GM12874 (cell line): ENCODE measurements around the gene SERPINA3.

ENCODE experiments used
- CTCF ChIP-seq: IDR thresholded peaks from 2 replicates; pipeline ENCODE4 v1.5.1; 2011; ENCODE audit warnings: low read depth, mild to moderate bottlenecking, control low read depth, low read length, moderate library complexity; ENCODE audit not compliant: insufficient read depth

SERPINA3 gene

GRCh38 chr14:94602722-94603121 is 9.5 kb upstream of the SERPINA3 start:
- TF ChIP-seq CTCF, result no peak

- no peak for TF ChIP-seq CTCF
Measured at GRCh38 chr14:94605361-94605760, 6.8 kb upstream of the SERPINA3 start.

GRCh38 chr14:94611179-94611578 is 1.0 kb upstream of the SERPINA3 start:
- TF ChIP-seq CTCF, result no peak

DNA sequence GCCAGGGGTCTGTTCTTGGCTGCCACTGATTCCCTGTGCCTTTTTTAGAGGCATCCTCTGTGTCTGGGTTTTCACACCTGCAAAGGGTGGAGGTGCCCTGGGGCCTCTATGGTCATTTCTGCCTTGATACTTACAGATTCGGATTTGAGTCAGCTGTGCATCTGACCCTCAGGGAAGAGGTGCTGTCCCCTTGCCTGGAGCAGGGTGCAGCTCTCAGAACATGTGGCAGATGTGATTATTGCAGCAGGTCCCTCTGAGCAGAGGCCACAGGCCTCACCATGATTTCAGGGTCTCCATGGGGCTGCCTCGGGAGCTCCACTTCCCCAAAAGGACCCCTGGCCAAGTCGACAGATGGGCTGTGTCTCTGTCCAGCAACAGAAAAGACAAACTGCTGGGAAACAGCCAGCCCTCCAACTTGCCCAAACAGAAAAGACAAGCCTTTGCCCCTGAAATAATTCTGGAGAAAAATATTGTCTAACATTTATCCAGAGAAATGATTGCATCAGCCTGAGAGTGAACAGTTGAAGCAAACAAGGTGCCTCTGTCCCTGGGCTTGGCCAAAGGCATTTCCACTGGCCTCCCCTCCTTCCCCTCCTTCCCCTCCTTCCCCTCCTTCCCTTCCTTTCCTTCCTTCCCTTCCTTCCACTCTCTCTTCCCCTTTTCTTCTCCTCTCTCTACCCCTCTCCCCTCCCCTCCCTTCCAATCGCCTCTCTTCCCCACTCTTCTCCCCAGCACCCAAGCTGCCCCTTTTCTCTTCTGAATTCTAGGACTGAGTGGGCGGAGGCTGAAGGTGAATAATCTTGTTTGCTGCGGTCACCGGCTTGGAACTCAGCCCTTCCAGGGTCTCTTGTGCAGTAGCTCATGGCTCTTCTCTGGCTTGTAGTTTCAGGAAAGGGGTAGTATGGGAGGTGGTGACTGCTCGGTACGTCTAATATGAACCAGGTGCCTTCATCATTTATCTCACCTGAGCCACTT is 676 bp downstream of the SERPINA3 start:
- TF ChIP-seq CTCF, result no peak

DNA sequence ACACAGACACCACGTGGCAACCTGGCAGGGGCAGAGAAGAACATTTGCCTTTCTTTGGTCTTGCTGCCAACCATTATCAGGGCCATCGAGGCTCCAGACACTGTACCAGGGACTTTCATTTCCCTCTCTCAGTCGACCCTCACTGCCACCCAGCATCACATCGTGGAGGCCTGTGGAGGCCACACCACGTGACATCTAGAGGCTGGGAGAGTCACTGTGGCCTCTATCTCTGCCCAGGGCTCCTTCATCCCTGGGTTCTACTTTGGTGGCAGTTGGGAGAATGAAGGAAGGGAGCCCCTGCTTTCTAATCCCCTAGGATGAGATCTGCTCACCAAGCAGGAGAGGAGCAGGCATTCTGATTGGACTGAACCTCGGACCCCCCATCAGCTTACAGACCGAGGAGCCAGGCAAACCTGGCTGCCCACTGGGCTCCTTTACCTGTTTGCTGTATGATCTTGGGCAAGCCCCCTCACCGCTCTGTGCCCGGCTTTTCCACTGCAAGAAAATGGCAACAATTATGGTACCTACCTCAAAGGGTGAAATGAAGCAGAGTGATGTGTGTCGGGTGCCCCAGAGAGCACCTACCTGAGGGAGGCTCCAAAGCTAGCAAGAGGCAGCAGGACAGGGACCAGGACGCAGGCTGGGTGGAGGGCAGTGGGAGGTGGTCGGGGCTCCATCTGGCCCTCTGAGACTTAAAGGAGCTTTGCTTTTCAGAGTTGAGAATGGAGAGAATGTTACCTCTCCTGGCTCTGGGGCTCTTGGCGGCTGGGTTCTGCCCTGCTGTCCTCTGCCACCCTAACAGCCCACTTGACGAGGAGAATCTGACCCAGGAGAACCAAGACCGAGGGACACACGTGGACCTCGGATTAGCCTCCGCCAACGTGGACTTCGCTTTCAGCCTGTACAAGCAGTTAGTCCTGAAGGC is 1.8 kb downstream of the SERPINA3 start:
- no peak for TF ChIP-seq CTCF

DNA sequence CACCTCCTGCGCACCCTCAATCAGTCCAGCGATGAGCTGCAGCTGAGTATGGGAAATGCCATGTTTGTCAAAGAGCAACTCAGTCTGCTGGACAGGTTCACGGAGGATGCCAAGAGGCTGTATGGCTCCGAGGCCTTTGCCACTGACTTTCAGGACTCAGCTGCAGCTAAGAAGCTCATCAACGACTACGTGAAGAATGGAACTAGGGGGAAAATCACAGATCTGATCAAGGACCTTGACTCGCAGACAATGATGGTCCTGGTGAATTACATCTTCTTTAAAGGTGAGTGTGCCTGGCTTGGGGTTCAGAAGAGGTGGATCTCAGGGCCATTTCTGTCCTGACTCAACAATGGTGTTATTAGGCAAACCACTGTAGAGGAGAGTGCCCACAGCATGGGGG is 2.6 kb downstream of the SERPINA3 start:
- TF ChIP-seq CTCF, result no peak

DNA sequence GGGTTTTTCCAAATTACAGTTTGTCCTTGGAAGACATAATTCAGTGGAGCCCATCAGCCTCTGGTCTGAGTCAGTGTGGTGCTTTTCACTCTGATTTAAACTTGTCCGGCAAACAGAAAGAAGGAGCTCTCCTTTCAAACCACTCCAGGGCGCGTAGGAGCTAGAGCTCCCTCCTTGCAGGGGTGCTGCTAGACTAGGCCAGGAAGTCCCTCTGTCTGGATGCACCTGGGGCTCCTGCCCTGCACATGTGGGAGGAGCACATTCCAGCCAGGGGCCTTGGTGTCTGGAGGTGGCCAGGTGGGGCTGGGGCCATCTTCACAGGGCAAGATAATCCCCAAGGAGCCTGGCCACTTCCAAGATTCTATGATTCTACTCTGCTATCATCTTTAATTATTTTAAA is 3.1 kb downstream of the SERPINA3 start:
- no peak for TF ChIP-seq CTCF
